HepG2 (cell line): ENCODE data around the gene SLAMF9. TPM values are rescaled to one million over a fixed set of nuclear protein-coding genes. Genes with fewer than 3 reads are reported as not detected.

Experiments
- AGO1 ChIP-seq: fragments of 200-400 bp; formaldehyde crosslinking; IDR thresholded peaks from 2 replicates; pipeline ENCODE4 v1.6.1; 2017; ENCODE audit warnings: mild to moderate bottlenecking, low read depth, low read length, moderate library complexity; ENCODE audit not compliant: poor library complexity, severe bottlenecking
- EED ChIP-seq: sonication (generic); formaldehyde crosslinking; IDR thresholded peaks from 2 replicates; pipeline ENCODE4 v1.5.0; 2020; ENCODE audit warnings: mild to moderate bottlenecking, missing genetic modification reagents
- FOXA1 ChIP-seq, 2 experiments: fragments of 450-650 bp in 1 of 2; sonication (generic) in 1 of 2; formaldehyde crosslinking in 1 of 2; IDR thresholded peaks; 2 replicates each; pipeline versions ENCODE4 v1.4.0 to v1.6.1; 2016 to 2020; ENCODE audit warnings: missing genetic modification reagents in 1 of 2
- NR3C1 ChIP-seq: sonication (generic); formaldehyde crosslinking; IDR thresholded peaks from 2 replicates; pipeline ENCODE4 v1.4.0; 2020; ENCODE audit warnings: missing genetic modification reagents
- PITX1 ChIP-seq: sonication (generic); formaldehyde crosslinking; IDR thresholded peaks from 2 replicates; pipeline ENCODE4 v1.5.1; 2020; ENCODE audit warnings: mild to moderate bottlenecking, missing genetic modification reagents
- SIN3A ChIP-seq: IDR thresholded peaks from 2 replicates; pipeline ENCODE4 v1.6.1; 2011; ENCODE audit warnings: low read depth, mild to moderate bottlenecking, control low read depth, low read length, borderline replicate concordance
- SNAPC4 ChIP-seq: sonication (generic); formaldehyde crosslinking; IDR thresholded peaks from 2 replicates; pipeline ENCODE4 v1.4.0; 2020; ENCODE audit warnings: mild to moderate bottlenecking, missing genetic modification reagents
- SRY ChIP-seq: sonication (generic); formaldehyde crosslinking; IDR thresholded peaks from 2 replicates; pipeline ENCODE4 v1.8.0; 2022; ENCODE audit warnings: mild to moderate bottlenecking, missing genetic modification reagents
- ZGPAT ChIP-seq: IDR thresholded peaks from 2 replicates; pipeline ENCODE4 v1.6.1; 2016; ENCODE audit warnings: mild to moderate bottlenecking
- ZNF12 ChIP-seq: sonication (generic); formaldehyde crosslinking; IDR thresholded peaks from 2 replicates; pipeline ENCODE4 v1.5.0; 2020; ENCODE audit warnings: missing genetic modification reagents
- ZNF530 ChIP-seq: sonication (generic); formaldehyde crosslinking; IDR thresholded peaks from 2 replicates; pipeline ENCODE4 v1.5.0; 2020; ENCODE audit warnings: low read depth, mild to moderate bottlenecking, missing genetic modification reagents
- ZNF670 ChIP-seq: sonication (generic); formaldehyde crosslinking; IDR thresholded peaks from 2 replicates; pipeline ENCODE4 v1.8.0; 2022; ENCODE audit warnings: mild to moderate bottlenecking, missing genetic modification reagents, borderline replicate concordance
- ZNF713 ChIP-seq: sonication (generic); formaldehyde crosslinking; IDR thresholded peaks from 2 replicates; pipeline ENCODE4 v1.4.0; 2020; ENCODE audit warnings: mild to moderate bottlenecking, missing genetic modification reagents
- ZNF800 ChIP-seq: sonication (generic); formaldehyde crosslinking; IDR thresholded peaks from 2 replicates; pipeline ENCODE4 v1.4.0; 2020; ENCODE audit warnings: missing genetic modification reagents
- ZSCAN30 ChIP-seq: sonication (generic); formaldehyde crosslinking; IDR thresholded peaks from 2 replicates; pipeline ENCODE4 v1.5.0; 2020; ENCODE audit warnings: mild to moderate bottlenecking, missing genetic modification reagents
- ZXDC ChIP-seq: sonication (generic); formaldehyde crosslinking; IDR thresholded peaks from 2 replicates; pipeline ENCODE4 v1.5.0; 2020; ENCODE audit warnings: mild to moderate bottlenecking, missing genetic modification reagents
- polyA plus RNA-seq, 8 experiments: library from polyadenylated mRNA; depleted of rRNA in 3 of 8; stranded (reverse) in 7 of 8; unstranded in 1 of 8; fragments of >200 nt; fragmentation: Illumina TruSeq in 4 of 8; extraction: Trizol in 4 of 8; gene quantifications; 2 replicates each; pipeline versions ENCODE4 v1.2.1 to v1.2.3, GENCODE V29; 2011 to 2016; ENCODE audit warnings: low read depth in 4 of 8, missing spikeins in 1 of 8, mixed read lengths in 1 of 8; ENCODE audit not compliant: insufficient read depth in 1 of 8
- total RNA-seq, 5 experiments: library from RNA; depleted of rRNA; stranded (reverse); fragments of >200 nt; fragmentation: Illumina TruSeq; extraction: Trizol; gene quantifications; 2 replicates each; pipeline ENCODE4 v1.2.3, GENCODE V29; 2016; ENCODE audit warnings: low read depth in 1 of 5

The SLAMF9 gene
- total and polyA plus RNA-seq, 2 of the 13 experiments (the other 11 are each of a cell fraction or from before 2014, with no cell fraction given) = 0.82 TPM; not detected in 1

GRCh38 chr1:159970932-159971342 lies 16.9 kb upstream of the SLAMF9 start (continued):
- TF ChIP-seq SIN3A = peak; percentile 71; the same call in 1 of the 2 replicates
- no peak for TF ChIP-seq AGO1
- TF ChIP-seq ZNF530 (CRISPR knock-in tag) = no peak
- TF ChIP-seq ZNF670 (CRISPR knock-in tag) = no peak
- no peak for TF ChIP-seq SRY
- TF ChIP-seq ZNF713 = no peak
- peak; percentile 90 for TF ChIP-seq PITX1 (CRISPR knock-in tag)
- no peak for TF ChIP-seq FOXA1 (IDR thresholded peaks at IDR 0.05)
- TF ChIP-seq FOXA1 (CRISPR knock-in tag; IDR thresholded peaks at IDR 0.05) = peak; percentile 77
- TF ChIP-seq ZGPAT (CRISPR knock-in tag) = peak; percentile 75
- no peak for TF ChIP-seq NR3C1
- TF ChIP-seq ZSCAN30 (CRISPR knock-in tag) = no peak
- TF ChIP-seq SNAPC4 = no peak
- no peak for TF ChIP-seq ZXDC (CRISPR knock-in tag)
- peak; percentile 60; the same call in 1 of the 2 replicates for TF ChIP-seq ZNF12 (CRISPR knock-in tag)
- TF ChIP-seq ZNF800 = no peak
- TF ChIP-seq EED (CRISPR knock-in tag) = no peak
